SIG-M5 treated with dmso at 0.1 percent for 504 hours (cell line): ENCODE data around the gene CUX1.
"Not testable (repeated sequence)": the region's sequence is repeated elsewhere in the genome, so short reads cannot be mapped to it uniquely, and the experiment has no call there.

ENCODE experiments used
- DNase-seq: peaks from one replicate; lab custom pipeline; 2025; ENCODE audit not compliant: unreplicated experiment; lab: John Stamatoyannopoulos, UW

CUX1 gene

DNA sequence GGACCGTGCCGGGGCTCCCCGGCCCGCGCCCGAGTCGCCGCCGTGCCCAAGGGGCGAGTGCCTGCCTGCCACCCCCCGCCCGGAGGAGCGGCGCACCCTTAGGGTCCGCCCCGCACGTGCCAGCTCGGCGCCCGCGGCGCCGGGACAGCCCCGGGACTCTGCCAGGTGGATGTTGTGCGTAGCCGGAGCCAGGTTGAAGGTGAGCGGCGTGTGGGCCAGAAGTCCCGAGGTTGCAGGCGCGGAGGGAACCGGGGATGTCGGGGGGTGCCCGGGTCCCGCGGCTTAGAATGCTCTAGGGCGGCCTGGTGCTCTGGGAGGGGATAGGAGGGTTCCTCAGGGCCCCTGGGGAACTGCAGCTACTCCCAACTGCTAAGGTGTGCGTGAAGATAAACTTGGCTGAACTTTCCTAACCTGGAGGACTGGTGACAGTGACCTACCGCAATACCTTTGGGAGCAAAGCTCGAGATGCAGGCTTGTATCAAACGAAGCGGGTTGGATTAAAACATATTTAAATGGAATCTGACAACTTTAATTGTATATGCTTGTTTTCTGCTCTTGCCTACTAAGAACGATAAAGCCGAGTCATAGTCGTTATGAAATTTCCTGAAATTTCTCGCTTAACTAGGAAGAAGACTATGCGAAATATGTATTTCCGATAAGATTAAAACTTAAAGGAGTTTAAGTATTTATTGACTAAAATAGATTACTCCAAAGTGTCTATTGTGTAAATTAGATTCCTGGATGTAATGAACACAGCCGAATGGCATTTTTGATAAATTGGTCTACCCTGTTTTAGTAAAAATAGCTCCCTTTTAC is at the start of gene CUX1:
CUX1 (plus strand) TSS at position 156 of the 816 bp plus-strand sequence; CDS start at position 170, 14 bp downstream.
- peak; percentile 20 for DNase-seq

GRCh38 chr7:101768280-101768679 is 49.1 kb upstream of the CUX1 start:
- no peak for DNase-seq

DNA sequence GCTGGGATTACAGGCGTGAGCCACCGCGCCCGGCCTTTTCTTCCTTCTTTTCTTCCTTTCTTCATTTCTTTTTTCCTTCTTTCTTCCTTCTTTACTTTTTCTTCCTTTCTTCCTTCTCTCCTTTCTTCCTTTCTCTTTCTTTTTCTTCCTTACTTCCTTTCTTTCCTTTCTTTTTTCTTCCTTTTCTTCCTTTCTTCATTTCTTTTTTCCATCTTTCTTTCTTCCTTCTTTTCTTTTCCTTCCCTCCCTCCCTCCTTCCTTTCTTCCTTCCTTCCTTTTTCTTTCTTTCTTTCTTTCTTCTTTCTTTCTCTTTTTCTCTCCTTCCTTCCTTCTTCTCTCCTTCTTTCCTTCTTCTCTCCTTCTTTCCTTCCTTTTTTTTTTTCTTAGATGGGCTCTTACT is 47.0 kb upstream of the CUX1 start:
- DNase-seq: no peak

- no peak for DNase-seq
These were observed 44.8 kb upstream of the CUX1 start for GRCh38 chr7:101772508-101773211.

- DNase-seq: no peak
These were observed 42.2 kb upstream of the CUX1 start for GRCh38 chr7:101775181-101775580.

DNA sequence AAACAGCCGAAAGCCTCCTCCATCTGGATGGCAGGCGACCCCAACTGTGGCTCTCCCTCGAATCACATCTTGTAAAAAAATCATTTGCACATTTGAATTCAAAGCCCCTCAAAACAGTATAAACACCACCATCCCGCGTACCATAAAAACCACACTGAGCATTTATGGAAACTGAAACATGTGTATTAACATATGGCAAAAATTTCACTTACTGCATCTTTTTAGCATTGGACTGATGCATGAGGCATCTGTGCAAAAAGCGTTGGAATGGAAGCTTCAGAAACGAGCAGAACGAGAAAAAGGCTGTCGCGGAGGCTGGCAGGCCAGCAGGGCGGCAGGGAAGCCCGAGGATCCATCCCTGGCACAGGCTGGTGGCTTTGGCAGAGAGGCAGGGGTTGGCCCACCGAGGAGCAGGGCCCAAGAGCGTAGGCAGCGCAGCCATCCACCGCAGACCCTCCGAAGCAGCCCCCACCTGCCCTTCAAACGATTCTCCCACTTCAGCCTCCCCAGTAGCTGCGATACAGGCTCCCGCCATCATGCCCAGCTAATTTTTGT is 39.3 kb upstream of the CUX1 start:
- no peak for DNase-seq

GRCh38 chr7:101779267-101779666 is 38.2 kb upstream of the CUX1 start:
- no peak for DNase-seq

DNA sequence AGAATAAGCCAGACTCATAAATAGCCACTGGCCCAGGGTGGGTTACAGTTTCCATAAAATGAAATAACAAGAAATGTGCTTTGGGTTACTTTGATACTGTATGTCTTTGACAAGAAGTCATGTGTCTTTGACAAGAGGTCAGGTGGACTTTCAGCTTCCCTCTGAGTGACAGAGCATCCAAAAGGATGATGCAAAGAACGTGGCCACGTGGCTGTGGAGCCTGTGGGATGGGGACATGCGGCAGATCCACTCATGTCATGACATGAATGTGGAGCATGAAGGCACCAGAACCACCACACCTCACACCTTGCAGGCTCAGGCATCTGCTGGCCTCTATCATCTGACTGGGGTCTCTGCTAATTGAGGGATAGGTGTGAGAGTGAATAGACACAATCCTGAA is 37.1 kb upstream of the CUX1 start:
- DNase-seq: no peak

- DNase-seq: no peak
These were observed 36.0 kb upstream of the CUX1 start for GRCh38 chr7:101781439-101781838.

GRCh38 chr7:101782476-101782875 is 35.0 kb upstream of the CUX1 start:
- DNase-seq: no peak

GRCh38 chr7:101782896-101783295 is 34.5 kb upstream of the CUX1 start:
- DNase-seq: no peak

GRCh38 chr7:101783381-101784181 is 33.8 kb upstream of the CUX1 start:
- no peak for DNase-seq

DNA sequence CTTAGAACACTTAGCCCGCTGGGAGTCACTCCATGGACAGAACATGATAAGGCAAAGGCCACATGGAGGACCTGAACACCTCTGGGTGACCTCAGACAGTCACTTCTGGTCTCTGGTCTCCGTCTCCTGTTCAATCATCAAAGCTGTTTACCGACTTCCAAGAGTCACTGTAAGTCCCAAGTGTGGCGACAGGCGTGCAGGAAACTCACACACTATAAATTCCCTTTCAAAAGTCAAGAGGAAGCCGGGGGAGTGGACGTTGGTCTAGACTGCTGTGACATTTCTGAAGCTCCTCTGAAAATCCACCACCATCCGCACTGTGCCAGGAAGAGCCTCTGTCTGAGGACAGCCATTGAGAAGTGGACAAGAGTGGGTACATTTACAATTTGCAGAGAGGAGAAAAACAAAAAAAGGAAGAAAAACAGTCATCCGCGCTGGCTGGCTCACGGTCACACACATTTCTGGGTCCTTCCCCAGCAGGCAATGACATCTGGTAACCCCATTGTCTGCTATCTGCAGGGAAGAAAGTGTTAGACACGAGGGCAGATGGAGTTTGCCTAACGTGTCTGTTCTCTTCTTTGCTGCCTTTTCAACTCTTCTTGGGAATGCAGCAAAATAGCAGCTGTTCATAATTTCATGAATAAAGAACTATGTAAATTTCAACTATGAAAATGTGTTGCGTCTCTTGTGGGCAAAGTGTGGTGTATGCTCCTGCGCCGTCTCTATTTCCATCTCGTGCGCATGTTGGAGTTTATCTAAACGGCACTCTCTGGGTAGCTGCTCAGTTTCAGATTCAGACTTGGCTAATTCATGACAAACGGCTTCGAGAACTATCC is 32.9 kb upstream of the CUX1 start:
- no peak for DNase-seq

DNA sequence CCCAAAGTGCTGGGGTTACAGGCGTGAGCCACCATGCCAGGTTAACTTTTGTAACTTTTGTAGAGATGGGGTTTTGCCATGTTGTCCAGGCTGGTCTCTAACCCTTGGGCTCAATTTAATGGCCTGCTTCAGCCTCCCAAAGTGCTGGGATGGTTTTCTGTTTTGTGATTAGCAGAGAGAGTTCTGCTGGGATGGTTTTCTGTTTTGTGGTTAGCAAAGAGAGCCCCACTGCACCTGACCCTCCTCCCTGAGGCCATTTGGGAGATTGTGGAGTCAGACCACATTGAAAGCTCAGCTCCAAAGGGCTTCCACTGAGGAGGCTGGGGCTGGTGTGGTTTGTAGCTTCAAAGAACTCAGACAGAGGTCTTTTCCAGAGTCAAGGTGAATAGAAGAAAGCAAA is 29.6 kb upstream of the CUX1 start:
- no peak for DNase-seq

DNA sequence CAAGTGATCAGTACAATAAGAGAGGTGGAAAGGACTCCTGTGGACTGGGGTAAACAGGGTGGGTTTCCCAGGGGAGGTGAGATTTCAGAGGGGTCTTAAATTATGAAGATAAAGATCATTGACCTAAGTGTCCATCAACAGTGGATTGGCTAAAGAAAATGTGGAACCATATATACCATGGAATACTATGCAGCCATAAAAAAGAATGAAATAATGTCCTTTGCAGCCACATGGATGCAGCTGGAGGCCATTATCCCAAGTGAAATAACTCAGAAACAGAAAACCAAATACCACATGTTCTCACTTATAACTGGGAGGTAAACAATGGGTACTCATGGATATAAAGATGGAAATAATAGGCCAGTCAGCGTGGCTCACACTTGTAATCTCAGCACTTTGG is 28.9 kb upstream of the CUX1 start:
- DNase-seq: no peak

GRCh38 chr7:101790566-101791293 is 26.7 kb upstream of the CUX1 start:
- DNase-seq: no peak

DNA sequence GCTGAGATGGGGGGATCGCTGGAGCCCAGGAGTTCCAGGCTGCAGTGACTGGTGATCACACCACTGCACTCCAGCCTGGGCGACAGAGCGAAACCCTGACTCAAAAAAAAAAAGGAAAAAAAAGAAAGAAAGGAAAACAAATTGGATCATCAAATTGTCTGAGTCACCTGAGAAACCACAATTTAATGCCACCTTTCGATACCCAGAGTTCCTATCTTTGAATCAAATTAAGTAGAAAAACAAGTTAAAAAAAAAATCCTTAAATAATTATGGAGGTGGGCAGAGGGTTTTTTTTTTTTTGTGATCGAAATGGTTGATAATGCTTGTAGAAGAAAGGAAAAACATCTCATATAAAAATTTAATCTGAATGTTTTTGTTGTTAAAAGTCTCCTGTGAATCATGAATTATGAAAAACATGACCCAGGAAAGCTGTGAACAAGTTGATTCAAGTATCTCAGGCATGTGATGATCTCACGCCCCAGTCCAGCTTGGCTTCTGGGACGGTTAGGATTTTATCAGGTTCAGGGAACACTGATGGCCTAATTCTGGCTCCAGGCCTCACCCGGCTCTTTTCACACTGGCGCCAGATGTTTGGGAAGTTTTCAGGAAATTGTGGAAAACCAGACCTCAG is 25.3 kb upstream of the CUX1 start:
- DNase-seq: no peak

DNA sequence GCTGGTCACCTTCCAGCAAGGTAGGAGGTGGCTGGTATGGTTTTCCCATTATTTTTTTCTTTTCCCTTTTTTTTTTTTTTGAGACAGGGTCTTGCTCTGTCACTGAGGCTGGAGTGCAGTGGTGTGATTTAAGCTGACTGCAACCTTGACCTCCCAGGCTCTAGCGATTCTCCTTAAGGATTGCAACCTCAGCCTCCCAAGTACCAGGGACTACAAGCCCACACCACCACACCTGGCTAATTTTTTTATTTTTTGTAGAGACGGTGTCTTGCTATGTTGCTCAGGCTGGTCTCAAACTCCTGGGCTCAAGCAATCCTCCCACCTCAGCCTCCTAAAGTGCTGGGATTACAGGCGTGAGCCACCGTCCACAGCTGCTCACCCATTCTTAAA is 24.7 kb upstream of the CUX1 start:
- DNase-seq: not testable (repeated sequence)

- no peak for DNase-seq
These were observed 22.0 kb upstream of the CUX1 start for GRCh38 chr7:101795461-101795860.
